ENCODE results near the gene NEK4. TPM values are rescaled to one million over a fixed set of nuclear protein-coding genes. Genes with fewer than 3 reads are reported as not detected.

NEK4 gene
- total RNA-seq, 1 experiment from 2014 or later, result 40.5 TPM

DNA sequence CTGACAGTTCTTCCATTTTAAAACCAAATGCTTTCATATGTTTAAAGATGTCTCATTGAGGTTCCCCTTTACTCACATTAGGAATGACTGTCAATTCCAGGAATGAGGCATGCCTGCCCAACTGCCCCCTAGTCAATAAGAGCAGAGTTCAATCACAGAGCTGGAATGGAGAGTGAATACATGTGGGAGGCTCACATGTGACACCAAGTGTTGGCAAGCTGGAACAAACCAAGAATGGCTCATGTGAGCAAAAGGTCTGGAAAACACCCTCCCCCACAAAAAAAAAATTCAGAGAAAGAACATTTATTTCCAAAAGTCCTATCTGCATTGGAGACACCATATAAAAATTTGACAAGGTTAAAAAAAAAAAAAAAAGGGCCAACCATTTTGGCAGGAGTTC is 88.7 kb downstream of the NEK4 start:
- H3K36me3 Mint-ChIP-seq (ENCODE audit: insufficient read depth, unreplicated experiment), result peaks cover 48% of the 10 kb centered on the region
- peaks cover 21% of the 10 kb centered on the region for H3K4me1 ChIP-seq
- no TSS peak for BruUV-seq (replicated peaks)
- H3K4me3 ChIP-seq (ENCODE audit: low read depth, low read length), result no peak overlapping the region
- no peaks in the 10 kb centered on the region for H3K27me3 ChIP-seq (replicated peaks; ENCODE audit: control insufficient read depth, insufficient read depth, low read length)
- no peaks in the 10 kb centered on the region for H3K27me3 Mint-ChIP-seq (ENCODE audit: insufficient read depth, unreplicated experiment)
- H3K27ac Mint-ChIP-seq (ENCODE audit: unreplicated experiment), result peak overlapping the region; percentile 1
- ChIA-PET POLR2A (no interaction called here), CTCF (interaction anchor here (0.6 to 0.9 kb wide), 2 partner anchors 11 to 146 kb away, joined by 3 to 4 read pairs; partner anchors contain the start of gene UQCC5)
- H3K9me3 ChIP-seq, result no peaks in the 10 kb centered on the region
- H3K4me3 Mint-ChIP-seq (ENCODE audit: unreplicated experiment), result no peak overlapping the region
- TF ChIP-seq, protein P1, sequence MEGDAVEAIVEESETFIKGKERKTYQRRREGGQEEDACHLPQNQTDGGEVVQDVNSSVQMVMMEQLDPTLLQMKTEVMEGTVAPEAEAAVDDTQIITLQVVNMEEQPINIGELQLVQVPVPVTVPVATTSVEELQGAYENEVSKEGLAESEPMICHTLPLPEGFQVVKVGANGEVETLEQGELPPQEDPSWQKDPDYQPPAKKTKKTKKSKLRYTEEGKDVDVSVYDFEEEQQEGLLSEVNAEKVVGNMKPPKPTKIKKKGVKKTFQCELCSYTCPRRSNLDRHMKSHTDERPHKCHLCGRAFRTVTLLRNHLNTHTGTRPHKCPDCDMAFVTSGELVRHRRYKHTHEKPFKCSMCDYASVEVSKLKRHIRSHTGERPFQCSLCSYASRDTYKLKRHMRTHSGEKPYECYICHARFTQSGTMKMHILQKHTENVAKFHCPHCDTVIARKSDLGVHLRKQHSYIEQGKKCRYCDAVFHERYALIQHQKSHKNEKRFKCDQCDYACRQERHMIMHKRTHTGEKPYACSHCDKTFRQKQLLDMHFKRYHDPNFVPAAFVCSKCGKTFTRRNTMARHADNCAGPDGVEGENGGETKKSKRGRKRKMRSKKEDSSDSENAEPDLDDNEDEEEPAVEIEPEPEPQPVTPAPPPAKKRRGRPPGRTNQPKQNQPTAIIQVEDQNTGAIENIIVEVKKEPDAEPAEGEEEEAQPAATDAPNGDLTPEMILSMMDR (IDR thresholded peaks at IDR 0.05; ENCODE audit: insufficient read depth in 1 of 2, low read depth in 1 of 2, low read length in 1 of 2, severe bottlenecking in 1 of 2, unreplicated experiment in 1 of 2), result peak in 1 of 2 experiments; percentile 35
- H3K4me1 Mint-ChIP-seq (ENCODE audit: low read depth, unreplicated experiment), result peaks cover 13% of the 10 kb centered on the region
- intact Hi-C loops (cut with micrococcal nuclease; ENCODE audit: unreplicated experiment), result loop anchor here (10.0 kb wide), 2 partner anchors 147 to 257 kb away; partner anchors contain the start of genes NT5DC2 and UQCC5
- no peaks in the 10 kb centered on the region for H3K9me3 Mint-ChIP-seq (ENCODE audit: unreplicated experiment)
- peak; percentile 42 to 44 for DNase-seq
- 0 out of 2 replicates have a peak, but pooled peaks cover 1% of the 10 kb centered on the region for H3K36me3 ChIP-seq (ENCODE audit: control insufficient read depth, insufficient read depth, low read length)

DNA sequence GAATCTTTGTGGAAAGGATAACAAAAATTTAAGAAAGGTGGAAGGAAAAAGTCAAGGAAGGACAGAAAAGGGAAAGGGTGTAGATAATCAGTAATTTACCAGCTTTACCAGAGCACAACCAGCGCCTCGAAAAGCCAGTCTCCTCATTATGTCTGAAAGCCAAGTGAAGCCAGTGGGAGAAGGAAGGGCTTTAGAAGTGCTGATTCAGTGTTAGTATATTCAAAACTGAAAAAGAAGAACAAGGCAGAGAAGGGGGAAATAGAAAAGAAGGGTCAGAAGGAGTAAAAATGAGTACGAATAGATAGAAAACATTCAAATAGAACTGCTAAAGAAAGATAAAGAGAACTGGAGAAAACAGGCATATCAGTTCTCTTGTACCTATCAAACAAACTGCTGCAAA is 89.1 kb downstream of the NEK4 start:
- Mint-ChIP-seq H3K27me3 (ENCODE audit: insufficient read depth, unreplicated experiment) (no peaks in the 10 kb centered on the region), H3K4me3 (ENCODE audit: unreplicated experiment) (no peak overlapping the region)

DNA sequence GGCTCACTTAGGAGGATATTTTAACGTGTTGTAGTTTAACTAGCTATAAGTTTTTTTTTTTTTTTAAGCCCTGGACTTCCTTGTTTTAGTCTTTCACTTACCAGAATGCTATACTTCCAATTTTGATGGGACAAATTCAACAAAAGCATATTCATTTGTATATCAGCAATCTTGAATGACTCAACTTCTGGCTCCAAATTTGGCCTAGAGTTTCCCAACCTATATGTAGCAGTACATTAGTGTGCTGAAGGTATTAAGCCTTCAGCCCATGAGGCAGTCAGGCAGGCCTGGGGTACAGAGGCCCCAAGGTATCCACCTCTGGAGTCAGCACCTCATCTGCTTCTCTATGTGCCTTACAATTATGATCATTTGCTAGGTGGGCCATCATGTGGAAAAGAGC is 90.9 kb downstream of the NEK4 start:
- no peak overlapping the region for H3K4me3 ChIP-seq (ENCODE audit: low read depth, low read length)
- TF ChIP-seq, protein P1 (IDR thresholded peaks at IDR 0.05; ENCODE audit: insufficient read depth in 1 of 2, low read depth in 1 of 2, low read length in 1 of 2, severe bottlenecking in 1 of 2, unreplicated experiment in 1 of 2), result no peak
- no peaks in the 10 kb centered on the region for H3K9me3 ChIP-seq
- BruUV-seq (replicated peaks), result no TSS peak
- H3K9me3 Mint-ChIP-seq (ENCODE audit: unreplicated experiment), result no peaks in the 10 kb centered on the region
- ChIA-PET CTCF (no interaction called here), POLR2A (interaction anchor here (0.6 kb wide), 1 partner anchor 291 kb away, joined by 3 read pairs; no protein-coding TSS in a partner anchor)
- DNase-seq, result no peak
- H3K36me3 Mint-ChIP-seq (ENCODE audit: insufficient read depth, unreplicated experiment), result peaks cover 49% of the 10 kb centered on the region
- no peaks in the 10 kb centered on the region for H3K27me3 ChIP-seq (replicated peaks; ENCODE audit: control insufficient read depth, insufficient read depth, low read length)
- peaks cover 11% of the 10 kb centered on the region for H3K4me1 Mint-ChIP-seq (ENCODE audit: low read depth, unreplicated experiment)
- peaks cover 15% of the 10 kb centered on the region for H3K4me1 ChIP-seq
- intact Hi-C loops (cut with micrococcal nuclease; ENCODE audit: unreplicated experiment), result loop anchor here (10.0 kb wide), 2 partner anchors 145 to 255 kb away; partner anchors contain the start of genes NT5DC2 and UQCC5
- no peaks in the 10 kb centered on the region for H3K27me3 Mint-ChIP-seq (ENCODE audit: insufficient read depth, unreplicated experiment)
- no peak overlapping the region for H3K4me3 Mint-ChIP-seq (ENCODE audit: unreplicated experiment)
- H3K27ac Mint-ChIP-seq (ENCODE audit: unreplicated experiment), result no peak overlapping the region
- H3K36me3 ChIP-seq (ENCODE audit: control insufficient read depth, insufficient read depth, low read length), result 0 out of 2 replicates have a peak, but pooled peaks cover 1% of the 10 kb centered on the region

More for the DNA sequence above, 89.1 kb downstream of the NEK4 start:
- peak overlapping the region; percentile 1 for H3K27ac Mint-ChIP-seq (ENCODE audit: unreplicated experiment)
- 0 out of 2 replicates have a peak, but pooled peaks cover 1% of the 10 kb centered on the region for H3K36me3 ChIP-seq (ENCODE audit: control insufficient read depth, insufficient read depth, low read length)
- no peaks in the 10 kb centered on the region for H3K9me3 Mint-ChIP-seq (ENCODE audit: unreplicated experiment)
- BruUV-seq (replicated peaks), result no TSS peak
- no peaks in the 10 kb centered on the region for H3K27me3 ChIP-seq (replicated peaks; ENCODE audit: control insufficient read depth, insufficient read depth, low read length)
- intact Hi-C loops (cut with micrococcal nuclease; ENCODE audit: unreplicated experiment), result loop anchor here (10.0 kb wide), 2 partner anchors 147 to 257 kb away; partner anchors contain the start of genes NT5DC2 and UQCC5
- H3K4me3 ChIP-seq (ENCODE audit: low read depth, low read length), result no peak overlapping the region
- CTCF ChIA-PET, result no interaction called here
- POLR2A ChIA-PET, result no interaction called here
- peaks cover 48% of the 10 kb centered on the region for H3K36me3 Mint-ChIP-seq (ENCODE audit: insufficient read depth, unreplicated experiment)
- H3K4me1 Mint-ChIP-seq (ENCODE audit: low read depth, unreplicated experiment), result peaks cover 13% of the 10 kb centered on the region
- peaks cover 17% of the 10 kb centered on the region for H3K4me1 ChIP-seq
- TF ChIP-seq, protein P1 (IDR thresholded peaks at IDR 0.05; ENCODE audit: insufficient read depth in 1 of 2, low read depth in 1 of 2, low read length in 1 of 2, severe bottlenecking in 1 of 2, unreplicated experiment in 1 of 2), result no peak
- no peak for DNase-seq
- no peaks in the 10 kb centered on the region for H3K9me3 ChIP-seq

Measured in Caco-2 (cell line).